Measurements from ENCODE around the gene ZNHIT6. TPM values are rescaled to one million over a fixed set of nuclear protein-coding genes. Genes with fewer than 3 reads are reported as not detected.

ZNHIT6 gene
- total RNA-seq, 2 experiments from 2014 or later: 14.5 to 24.5 TPM

DNA sequence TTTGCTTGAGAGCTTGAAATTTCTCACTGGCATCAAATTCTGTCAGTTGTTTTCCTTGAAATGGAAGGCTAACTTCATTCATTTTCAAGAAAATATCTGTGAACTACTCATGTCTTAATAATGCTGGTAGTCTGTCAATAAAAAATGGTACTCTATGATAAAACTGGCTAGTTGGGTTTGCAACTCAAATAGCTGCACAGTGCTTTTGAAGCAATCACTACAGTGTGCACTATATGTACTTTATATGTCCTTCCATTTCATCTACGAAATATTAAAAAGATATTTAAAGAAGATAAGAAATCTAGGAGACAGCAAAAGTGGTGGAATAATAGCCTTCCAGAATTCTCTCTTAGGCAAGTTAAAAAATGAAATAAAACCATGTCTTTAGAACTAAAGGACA lies 39.9 kb upstream of the ZNHIT6 start:
- H4K20me1 ChIP-seq (ENCODE audit: insufficient read depth, low read length): no peaks in the 10 kb centered on the region
- TF ChIP-seq EZH2phosphoT487 (IDR thresholded peaks at IDR 0.05; ENCODE audit: borderline replicate concordance, low read depth, low read length): no peak
- TF ChIP-seq, protein P1, sequence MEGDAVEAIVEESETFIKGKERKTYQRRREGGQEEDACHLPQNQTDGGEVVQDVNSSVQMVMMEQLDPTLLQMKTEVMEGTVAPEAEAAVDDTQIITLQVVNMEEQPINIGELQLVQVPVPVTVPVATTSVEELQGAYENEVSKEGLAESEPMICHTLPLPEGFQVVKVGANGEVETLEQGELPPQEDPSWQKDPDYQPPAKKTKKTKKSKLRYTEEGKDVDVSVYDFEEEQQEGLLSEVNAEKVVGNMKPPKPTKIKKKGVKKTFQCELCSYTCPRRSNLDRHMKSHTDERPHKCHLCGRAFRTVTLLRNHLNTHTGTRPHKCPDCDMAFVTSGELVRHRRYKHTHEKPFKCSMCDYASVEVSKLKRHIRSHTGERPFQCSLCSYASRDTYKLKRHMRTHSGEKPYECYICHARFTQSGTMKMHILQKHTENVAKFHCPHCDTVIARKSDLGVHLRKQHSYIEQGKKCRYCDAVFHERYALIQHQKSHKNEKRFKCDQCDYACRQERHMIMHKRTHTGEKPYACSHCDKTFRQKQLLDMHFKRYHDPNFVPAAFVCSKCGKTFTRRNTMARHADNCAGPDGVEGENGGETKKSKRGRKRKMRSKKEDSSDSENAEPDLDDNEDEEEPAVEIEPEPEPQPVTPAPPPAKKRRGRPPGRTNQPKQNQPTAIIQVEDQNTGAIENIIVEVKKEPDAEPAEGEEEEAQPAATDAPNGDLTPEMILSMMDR (conservative IDR thresholded peaks at IDR 0.05; ENCODE audit: low read length): no peak
- H3K27ac ChIP-seq (ENCODE audit: low read depth, low read length, poor library complexity, severe bottlenecking): no peak overlapping the region
- no peaks in the 10 kb centered on the region for H3K9me2 ChIP-seq (ENCODE audit: insufficient read depth, low read length)
- ChIA-PET POLR2A (interaction anchor here (0.6 to 0.9 kb wide), 2 partner anchors 19 to 1876 kb away, joined by 3 read pairs; no protein-coding TSS in a partner anchor), CTCF (ENCODE audit: unreplicated experiment) (no interaction called here)
- H3K9me3 ChIP-seq (ENCODE audit: low read length): no peaks in the 10 kb centered on the region
- H2AFZ ChIP-seq (ENCODE audit: low read length): no peak overlapping the region
- no peak overlapping the region for H3K4me2 ChIP-seq (ENCODE audit: low read length)
- no peaks in the 10 kb centered on the region for H3K79me2 ChIP-seq (ENCODE audit: insufficient read depth, low read depth, low read length)
- no peaks in the 10 kb centered on the region for H3K36me3 ChIP-seq (ENCODE audit: insufficient read depth, low read length)
- intact Hi-C loops (cut with micrococcal nuclease; ENCODE audit: unreplicated experiment): no loop called here
- H3K4me1 ChIP-seq (ENCODE audit: insufficient read depth, low read length, poor library complexity, severe bottlenecking): no peaks in the 10 kb centered on the region
- no TSS peak for BruUV-seq (replicated peaks)
- H3K4me3 ChIP-seq (ENCODE audit: low read depth, low read length, poor library complexity, severe bottlenecking): no peak overlapping the region
- no peak for DNase-seq (ENCODE audit: low spot score)

DNA sequence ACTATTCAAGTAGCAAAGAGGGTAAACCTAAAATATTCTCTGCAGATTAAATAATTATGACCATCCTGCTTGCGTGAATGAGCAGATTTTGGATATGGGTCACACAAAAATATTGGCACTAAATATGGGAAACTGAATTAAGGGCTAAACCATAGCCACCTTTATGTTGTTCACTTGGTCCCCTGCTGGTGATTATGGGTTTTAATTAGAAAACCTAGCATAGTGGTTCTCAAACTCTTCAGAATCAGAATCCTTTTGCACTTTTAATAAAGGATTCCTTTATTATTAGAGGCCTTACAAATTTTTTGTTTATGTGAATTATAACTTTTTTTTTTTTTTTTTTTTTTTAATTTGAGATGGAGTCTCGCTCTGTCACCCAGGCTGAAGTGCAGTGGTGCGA lies 38.5 kb upstream of the ZNHIT6 start:
- Histone ChIP-seq H3K4me3 (ENCODE audit: low read depth, low read length, poor library complexity, severe bottlenecking) (no peak overlapping the region), H2AFZ (ENCODE audit: low read length) (no peak overlapping the region), H3K27ac (ENCODE audit: low read depth, low read length, poor library complexity, severe bottlenecking) (no peak overlapping the region), H3K4me1 (ENCODE audit: insufficient read depth, low read length, poor library complexity, severe bottlenecking) (no peaks in the 10 kb centered on the region), H3K9me3 (ENCODE audit: low read length) (no peaks in the 10 kb centered on the region), H4K20me1 (ENCODE audit: insufficient read depth, low read length) (no peaks in the 10 kb centered on the region), H3K4me2 (ENCODE audit: low read length) (no peak overlapping the region), H3K79me2 (ENCODE audit: insufficient read depth, low read depth, low read length) (no peaks in the 10 kb centered on the region), H3K36me3 (ENCODE audit: insufficient read depth, low read length) (no peaks in the 10 kb centered on the region), H3K9me2 (ENCODE audit: insufficient read depth, low read length) (no peaks in the 10 kb centered on the region)
- ChIA-PET POLR2A (no interaction called here), CTCF (ENCODE audit: unreplicated experiment) (no interaction called here)
- intact Hi-C loops (cut with micrococcal nuclease; ENCODE audit: unreplicated experiment): no loop called here
- no peak for DNase-seq (ENCODE audit: low spot score)
- no TSS peak for BruUV-seq (replicated peaks)
- TF ChIP-seq, protein P1 (conservative IDR thresholded peaks at IDR 0.05; ENCODE audit: low read length): no peak
- TF ChIP-seq EZH2phosphoT487 (IDR thresholded peaks at IDR 0.05; ENCODE audit: borderline replicate concordance, low read depth, low read length): no peak

DNA sequence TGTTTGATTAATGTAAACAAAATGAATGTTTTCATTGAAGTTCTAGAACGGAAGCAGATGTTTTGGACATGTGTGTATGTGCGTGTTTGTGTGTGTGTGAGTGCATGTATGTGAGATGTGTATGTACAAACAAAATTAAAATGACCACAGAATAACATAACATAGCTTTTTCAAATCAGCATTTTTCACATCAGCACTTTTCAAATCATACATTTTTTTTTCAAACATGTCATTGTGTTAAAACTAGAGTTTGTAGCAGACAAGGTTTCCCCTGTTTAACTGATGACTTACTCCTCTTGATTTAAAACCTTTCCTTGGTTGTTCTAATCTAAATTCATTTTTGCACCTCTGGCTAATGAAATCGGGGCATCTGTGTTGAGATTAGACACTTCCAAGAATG lies 35.6 kb upstream of the ZNHIT6 start:
- intact Hi-C loops (cut with micrococcal nuclease; ENCODE audit: unreplicated experiment): no loop called here
- H4K20me1 ChIP-seq (ENCODE audit: insufficient read depth, low read length): no peaks in the 10 kb centered on the region
- POLR2A ChIA-PET: interaction anchor here (0.9 kb wide), 1 partner anchor 61 kb away, joined by 3 read pairs; no protein-coding TSS in a partner anchor

More for the DNA sequence above, 35.6 kb upstream of the ZNHIT6 start:
- no peak overlapping the region for H2AFZ ChIP-seq (ENCODE audit: low read length)
- TF ChIP-seq EZH2phosphoT487 (IDR thresholded peaks at IDR 0.05; ENCODE audit: borderline replicate concordance, low read depth, low read length): no peak
- TF ChIP-seq, protein P1 (conservative IDR thresholded peaks at IDR 0.05; ENCODE audit: low read length): no peak
- no peak for DNase-seq (ENCODE audit: low spot score)
- no peaks in the 10 kb centered on the region for H3K9me2 ChIP-seq (ENCODE audit: insufficient read depth, low read length)
- no peak overlapping the region for H3K4me2 ChIP-seq (ENCODE audit: low read length)
- CTCF ChIA-PET (ENCODE audit: unreplicated experiment): no interaction called here
- no peaks in the 10 kb centered on the region for H3K4me1 ChIP-seq (ENCODE audit: insufficient read depth, low read length, poor library complexity, severe bottlenecking)
- H3K27ac ChIP-seq (ENCODE audit: low read depth, low read length, poor library complexity, severe bottlenecking): no peak overlapping the region
- no peaks in the 10 kb centered on the region for H3K36me3 ChIP-seq (ENCODE audit: insufficient read depth, low read length)
- no TSS peak for BruUV-seq (replicated peaks)
- H3K9me3 ChIP-seq (ENCODE audit: low read length): no peaks in the 10 kb centered on the region
- H3K79me2 ChIP-seq (ENCODE audit: insufficient read depth, low read depth, low read length): no peaks in the 10 kb centered on the region
- H3K4me3 ChIP-seq (ENCODE audit: low read depth, low read length, poor library complexity, severe bottlenecking): no peak overlapping the region

All from OCI-LY7 (cell line).